OCI-M1 (cell line): ENCODE data around the gene PHEX.

Experiments
- DNase-seq: peaks from one replicate; lab custom pipeline; 2025; lab: John Stamatoyannopoulos, UW

The PHEX gene

GRCh38 chrX:22105231-22105630 lies 73.1 kb downstream of the PHEX start:
- DNase-seq: no peak

- DNase-seq: no peak
Observed at GRCh38 chrX:22105971-22106370, 73.8 kb downstream of the PHEX start.

GRCh38 chrX:22109442-22109841 lies 77.3 kb downstream of the PHEX start:
- DNase-seq: no peak

GRCh38 chrX:22110729-22111494 lies 78.8 kb downstream of the PHEX start:
- DNase-seq: no peak

GRCh38 chrX:22116605-22117546 lies 84.8 kb downstream of the PHEX start:
- DNase-seq: no peak

GRCh38 chrX:22117633-22118032 lies 85.5 kb downstream of the PHEX start:
- no peak for DNase-seq

GRCh38 chrX:22118161-22118830 lies 86.2 kb downstream of the PHEX start:
- no peak for DNase-seq

- no peak for DNase-seq
Observed at GRCh38 chrX:22121161-22121560, 89.0 kb downstream of the PHEX start.

- DNase-seq: no peak
Observed at GRCh38 chrX:22122510-22122909, 90.4 kb downstream of the PHEX start.

- DNase-seq: no peak
Observed at GRCh38 chrX:22124098-22124497, 92.0 kb downstream of the PHEX start.

- no peak for DNase-seq
Observed at GRCh38 chrX:22125481-22125880, 93.4 kb downstream of the PHEX start.

- no peak for DNase-seq
Observed at GRCh38 chrX:22126327-22126726, 94.2 kb downstream of the PHEX start.

- DNase-seq: no peak
Observed at GRCh38 chrX:22128961-22129360, 96.8 kb downstream of the PHEX start.

- no peak for DNase-seq
Observed at GRCh38 chrX:22134681-22135080, 102.6 kb downstream of the PHEX start.

- DNase-seq: no peak
Observed at GRCh38 chrX:22135171-22135711, 103.1 kb downstream of the PHEX start.

GRCh38 chrX:22135994-22136684 lies 104.0 kb downstream of the PHEX start:
- DNase-seq: peak; percentile 44

GRCh38 chrX:22136711-22137110 lies 104.6 kb downstream of the PHEX start:
- no peak for DNase-seq

- DNase-seq: no peak
Observed at GRCh38 chrX:22139822-22140221, 107.7 kb downstream of the PHEX start.

GRCh38 chrX:22141047-22141730 lies 109.1 kb downstream of the PHEX start:
- no peak for DNase-seq

- DNase-seq: no peak
Observed at GRCh38 chrX:22147214-22147613, 115.1 kb downstream of the PHEX start.

GRCh38 chrX:22147942-22148341 lies 115.8 kb downstream of the PHEX start:
- no peak for DNase-seq
